OCI-LY3 (cell line): ENCODE measurements around the gene DCDC2.

Experiments
- CTCF ChIP-seq: fragments of 200-600, 300-600 bp; sonication (generic); IDR thresholded peaks from 2 replicates; pipeline ENCODE4 v1.5.1; 2014; ENCODE audit warnings: antibody characterized with exemption, low read length, low read depth
- EZH2phosphoT487 ChIP-seq: fragments of 200-600 bp; shearing (Covaris generic); IDR thresholded peaks from 2 replicates; pipeline ENCODE4 v1.6.1; 2018; ENCODE audit warnings: antibody characterized with exemption, mixed run types, low read depth

GRCh38 chr6:24394780-24395437 is 37.0 kb upstream of the DCDC2 start:
- TF ChIP-seq CTCF (no peak), EZH2phosphoT487 (no peak)
